Upper lobe of left lung (tissue), 4 donors: ENCODE measurements around the gene TAS2R4.

Experiments used
- POLR2A ChIP-seq, 4 donors: fragments of 450-650 bp; IDR thresholded peaks; one replicate each; pipeline ENCODE4 v1.5.1; 2016 to 2017; ENCODE audit warnings: antibody characterized with exemption in 4 of 4, mild to moderate bottlenecking in 2 of 4
- POLR2AphosphoS5 ChIP-seq, 2 donors: sonication (generic); formaldehyde crosslinking; IDR thresholded peaks; one replicate each; pipeline ENCODE4 v1.5.1; 2017; ENCODE audit warnings: antibody characterized with exemption in 2 of 2
- TF ChIP-seq, protein P1 (sequence below), 6 experiments: fragments of 450-650 bp in 4 of 6; fragments of 200-600 bp in 2 of 6; sonication (generic) in 2 of 6; IDR thresholded peaks; one replicate each; pipeline ENCODE4 v1.5.1; 2016 to 2019; ENCODE audit warnings: antibody characterized with exemption in 6 of 6

GRCh38 chr7:141820067-141820466, 43.6 kb downstream of the TAS2R4 start:
- TF ChIP-seq, protein P1, sequence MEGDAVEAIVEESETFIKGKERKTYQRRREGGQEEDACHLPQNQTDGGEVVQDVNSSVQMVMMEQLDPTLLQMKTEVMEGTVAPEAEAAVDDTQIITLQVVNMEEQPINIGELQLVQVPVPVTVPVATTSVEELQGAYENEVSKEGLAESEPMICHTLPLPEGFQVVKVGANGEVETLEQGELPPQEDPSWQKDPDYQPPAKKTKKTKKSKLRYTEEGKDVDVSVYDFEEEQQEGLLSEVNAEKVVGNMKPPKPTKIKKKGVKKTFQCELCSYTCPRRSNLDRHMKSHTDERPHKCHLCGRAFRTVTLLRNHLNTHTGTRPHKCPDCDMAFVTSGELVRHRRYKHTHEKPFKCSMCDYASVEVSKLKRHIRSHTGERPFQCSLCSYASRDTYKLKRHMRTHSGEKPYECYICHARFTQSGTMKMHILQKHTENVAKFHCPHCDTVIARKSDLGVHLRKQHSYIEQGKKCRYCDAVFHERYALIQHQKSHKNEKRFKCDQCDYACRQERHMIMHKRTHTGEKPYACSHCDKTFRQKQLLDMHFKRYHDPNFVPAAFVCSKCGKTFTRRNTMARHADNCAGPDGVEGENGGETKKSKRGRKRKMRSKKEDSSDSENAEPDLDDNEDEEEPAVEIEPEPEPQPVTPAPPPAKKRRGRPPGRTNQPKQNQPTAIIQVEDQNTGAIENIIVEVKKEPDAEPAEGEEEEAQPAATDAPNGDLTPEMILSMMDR (IDR thresholded peaks at IDR 0.05): no peak
- TF ChIP-seq POLR2AphosphoS5 (IDR thresholded peaks at IDR 0.05) (no peak), POLR2A (IDR thresholded peaks at IDR 0.05) (no peak)
